D341Med (cell line): ENCODE measurements around the gene CD276.
"Not testable (repeated sequence)": the region's sequence is repeated elsewhere in the genome, so short reads cannot be mapped to it uniquely, and the experiment has no call there.

ENCODE experiments used
- DNase-seq: peaks from one replicate; pipeline ENCODE4 v3.0.0; 2012; ENCODE audit warnings: low spot score

Gene CD276

GRCh38 chr15:73683777-73684580, at the start of gene CD276:
TSS of gene CD276 (plus strand) at chr15:73684383. CDS start at chr15:73699640, 15,257 bp downstream.
- DNase-seq, result peak; percentile 83

DNA sequence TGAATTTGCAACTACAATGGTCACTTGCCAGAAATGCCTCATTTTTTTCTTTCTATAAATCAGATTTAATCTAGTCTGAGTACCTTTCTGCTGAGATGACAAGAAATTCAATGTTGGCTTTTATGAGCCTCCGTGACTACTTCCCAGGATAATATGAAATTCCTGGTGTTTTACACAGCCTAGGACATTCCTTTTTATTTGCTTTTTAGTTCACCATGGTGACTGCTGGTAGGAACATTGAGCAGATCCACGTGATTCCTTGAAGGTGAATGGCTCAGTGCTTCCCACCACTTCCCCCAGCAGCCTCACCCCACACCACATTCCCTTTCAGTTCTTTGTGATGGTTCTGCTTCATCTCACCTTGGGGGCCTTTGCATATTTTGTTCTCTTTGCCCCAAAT, 46.7 kb upstream of the CD276 start:
- DNase-seq, result no peak

DNA sequence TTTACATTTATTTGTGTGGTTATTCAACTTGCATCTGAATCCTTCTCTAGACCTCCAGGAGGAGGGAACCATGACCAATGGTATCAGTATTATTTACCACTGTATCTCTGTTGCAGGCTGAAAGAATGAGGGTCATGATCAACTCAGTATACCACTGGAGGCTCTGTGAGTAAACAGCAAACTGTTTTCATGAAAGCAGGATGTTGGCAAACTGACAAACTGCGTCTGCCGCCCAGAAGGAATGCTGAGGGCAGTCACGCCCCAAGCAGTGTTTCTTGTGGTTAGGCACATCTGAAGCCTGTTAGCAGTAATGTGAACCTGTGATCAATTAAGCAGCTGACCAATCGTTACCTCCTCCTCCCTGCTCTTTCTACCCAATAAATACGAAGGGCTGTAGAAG, 44.7 kb upstream of the CD276 start:
- not testable (repeated sequence) for DNase-seq

GRCh38 chr15:73647259-73648013, 36.7 kb upstream of the CD276 start:
- no peak for DNase-seq

GRCh38 chr15:73648014-73648295, 36.2 kb upstream of the CD276 start:
- no peak for DNase-seq

- no peak for DNase-seq
Measured at GRCh38 chr15:73650416-73651126, 33.6 kb upstream of the CD276 start.

DNA sequence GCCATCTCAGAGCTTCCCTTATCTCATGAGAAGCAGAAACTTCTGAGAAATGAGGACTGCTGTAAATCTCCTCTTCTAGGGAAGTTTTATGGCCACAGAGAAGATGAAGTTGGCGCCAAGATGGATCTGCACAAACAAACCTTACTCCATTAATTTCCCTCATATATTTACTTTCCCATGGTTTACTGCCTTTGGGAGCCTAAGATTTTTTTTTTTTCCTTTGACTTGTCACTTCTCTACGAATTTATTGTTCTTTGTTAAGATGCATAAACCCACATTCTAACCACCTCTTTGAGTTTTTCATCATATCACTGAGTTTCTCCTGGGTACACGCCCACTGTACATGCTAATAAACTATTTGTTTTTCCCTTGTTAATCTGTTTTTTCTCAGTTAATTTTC, 29.5 kb upstream of the CD276 start:
- DNase-seq, result no peak

DNA sequence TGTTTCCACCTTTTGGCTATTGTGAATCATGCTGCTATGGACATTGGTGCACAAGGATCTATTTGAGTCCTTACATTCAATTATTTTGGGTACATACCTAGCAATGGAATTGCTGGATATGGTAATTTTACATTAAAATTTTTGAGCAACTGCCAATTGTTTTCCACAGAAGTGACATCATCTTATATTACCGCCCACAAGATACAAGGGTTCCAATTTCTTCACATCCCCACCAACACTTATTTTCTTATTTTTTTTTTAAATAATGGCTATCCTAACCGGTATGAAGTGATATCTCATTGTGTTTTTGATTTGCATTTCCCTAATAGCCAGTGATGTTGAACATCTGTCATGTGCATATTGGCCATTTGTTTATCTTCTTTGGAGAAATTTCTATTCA, 28.5 kb upstream of the CD276 start:
- DNase-seq, result no peak

- DNase-seq, result no peak
Measured at GRCh38 chr15:73658645-73659044, 25.5 kb upstream of the CD276 start.

GRCh38 chr15:73660455-73660854, 23.7 kb upstream of the CD276 start:
- no peak for DNase-seq

DNA sequence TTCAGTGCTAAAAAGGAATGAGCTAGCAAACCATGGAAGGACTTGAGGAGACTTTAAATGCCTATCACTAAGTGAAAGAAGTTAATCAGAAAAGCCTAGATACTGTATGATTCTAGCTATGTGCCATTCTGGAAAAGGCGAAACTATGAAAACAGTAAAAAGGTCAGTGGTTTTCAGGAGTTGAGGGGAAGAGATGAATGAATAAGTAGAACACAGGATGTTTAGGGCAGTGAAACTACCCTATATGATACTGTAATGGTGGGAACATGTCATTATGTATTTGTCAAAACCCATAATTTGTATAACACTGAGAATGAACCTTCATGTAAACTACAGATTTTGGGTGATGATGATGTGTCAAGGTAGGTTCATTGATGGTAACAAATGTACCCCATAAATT, 9.6 kb upstream of the CD276 start:
- DNase-seq, result no peak

- DNase-seq, result peak; percentile 63
Measured at GRCh38 chr15:73677146-73677607, 7.0 kb upstream of the CD276 start.

- no peak for DNase-seq
Measured at GRCh38 chr15:73677733-73678132, 6.5 kb upstream of the CD276 start.

- no peak for DNase-seq
Measured at GRCh38 chr15:73678498-73678897, 5.7 kb upstream of the CD276 start.

DNA sequence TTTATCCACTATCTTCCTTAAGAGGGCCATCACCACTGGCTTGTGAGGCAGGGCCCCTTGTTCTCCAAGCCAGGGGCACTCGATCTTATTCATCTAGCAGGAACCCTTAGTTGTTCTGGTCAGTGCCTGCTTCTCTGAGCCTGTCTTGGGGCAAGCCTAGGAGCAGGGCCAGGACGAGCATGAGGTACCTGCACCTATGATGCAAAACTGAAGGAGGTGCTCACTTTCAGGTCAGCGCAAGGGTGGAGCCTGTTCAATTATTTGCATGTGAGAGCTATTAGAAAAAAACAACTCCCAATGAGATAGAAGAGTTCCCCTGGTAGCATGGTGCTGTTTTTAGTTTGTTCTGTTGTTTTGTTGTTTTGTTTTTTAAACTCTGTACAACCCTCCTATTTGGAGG, 5.0 kb upstream of the CD276 start:
- no peak for DNase-seq

GRCh38 chr15:73679964-73680363, 4.2 kb upstream of the CD276 start:
- DNase-seq, result no peak

DNA sequence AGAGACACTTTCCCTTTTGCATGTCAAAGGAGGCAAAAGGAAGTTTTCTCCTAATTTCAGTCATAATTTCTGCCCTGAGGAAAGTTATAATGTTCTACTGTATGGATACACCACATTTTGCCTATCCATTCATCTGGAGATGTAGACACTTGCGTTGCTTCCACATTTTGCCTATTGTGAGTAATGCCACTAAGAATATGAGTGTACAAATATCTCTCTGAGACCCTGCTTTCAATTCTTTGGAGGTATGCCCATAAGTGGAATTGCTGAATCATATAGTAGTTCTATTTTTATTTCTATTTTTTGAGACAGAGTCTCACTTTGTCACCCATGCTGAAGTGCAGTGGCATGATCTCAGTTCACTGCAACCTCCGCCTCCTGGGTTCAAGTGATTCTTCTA, 3.6 kb upstream of the CD276 start:
- DNase-seq, result no peak

GRCh38 chr15:73681063-73681462, 3.1 kb upstream of the CD276 start:
- no peak for DNase-seq

DNA sequence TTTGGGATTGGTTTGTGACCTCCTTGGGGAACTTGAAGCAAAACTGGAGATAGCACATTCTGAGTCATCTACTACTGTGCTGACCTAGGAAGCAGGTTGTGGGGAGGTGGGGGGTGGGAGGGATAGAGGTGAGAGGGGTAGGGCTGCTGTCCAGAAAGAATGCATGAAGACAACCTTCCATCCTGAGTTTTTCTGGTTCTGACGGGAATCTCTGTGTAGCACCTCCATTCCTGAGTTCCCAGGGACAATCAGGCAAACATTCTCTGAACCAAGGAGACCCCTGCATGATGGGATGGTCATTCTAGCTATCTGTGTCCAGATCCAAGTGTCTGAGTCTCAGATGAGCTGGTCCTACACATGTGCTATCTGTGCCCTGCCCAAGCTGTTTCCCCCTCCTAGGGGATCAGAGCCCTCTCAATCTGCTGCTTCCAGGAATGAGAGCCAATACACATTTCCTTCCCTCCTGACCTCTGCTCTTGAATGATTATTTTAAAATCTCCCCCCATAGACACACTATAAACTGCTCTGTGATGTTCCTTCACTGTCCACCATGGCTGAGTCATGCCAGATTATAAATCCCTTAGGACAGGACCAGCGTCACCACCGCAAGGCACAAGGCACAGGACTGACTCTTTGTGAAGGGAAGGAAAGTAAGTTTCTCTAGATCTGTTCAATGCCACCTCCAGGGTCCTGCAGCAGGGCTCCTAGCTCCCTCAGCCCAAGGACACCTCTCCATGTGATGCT, 2.2 kb upstream of the CD276 start:
- no peak for DNase-seq

DNA sequence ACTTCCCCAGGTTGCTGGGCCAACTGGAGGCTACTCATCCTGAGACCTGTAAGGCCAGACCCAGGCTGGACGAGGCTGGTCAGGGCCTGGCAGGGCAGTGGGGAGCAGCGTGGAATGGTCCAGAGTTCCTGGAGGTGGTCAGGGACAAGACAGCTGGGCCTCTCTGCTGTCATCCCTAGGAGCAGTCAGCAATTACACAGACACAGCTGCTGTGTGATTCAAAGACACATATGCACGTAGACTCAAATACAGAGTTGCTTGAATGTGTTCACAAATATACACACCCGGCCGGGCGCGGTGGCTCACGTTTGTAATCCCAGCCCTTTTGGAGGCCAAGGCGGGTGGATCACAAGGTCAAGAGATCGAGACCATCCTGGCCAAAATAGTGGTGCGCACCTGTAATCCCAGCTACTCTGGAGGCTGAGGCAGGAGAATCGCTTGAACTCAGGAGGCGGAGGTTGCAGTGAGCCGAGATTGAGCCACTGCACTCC, 1.5 kb upstream of the CD276 start:
- DNase-seq, result no peak

DNA sequence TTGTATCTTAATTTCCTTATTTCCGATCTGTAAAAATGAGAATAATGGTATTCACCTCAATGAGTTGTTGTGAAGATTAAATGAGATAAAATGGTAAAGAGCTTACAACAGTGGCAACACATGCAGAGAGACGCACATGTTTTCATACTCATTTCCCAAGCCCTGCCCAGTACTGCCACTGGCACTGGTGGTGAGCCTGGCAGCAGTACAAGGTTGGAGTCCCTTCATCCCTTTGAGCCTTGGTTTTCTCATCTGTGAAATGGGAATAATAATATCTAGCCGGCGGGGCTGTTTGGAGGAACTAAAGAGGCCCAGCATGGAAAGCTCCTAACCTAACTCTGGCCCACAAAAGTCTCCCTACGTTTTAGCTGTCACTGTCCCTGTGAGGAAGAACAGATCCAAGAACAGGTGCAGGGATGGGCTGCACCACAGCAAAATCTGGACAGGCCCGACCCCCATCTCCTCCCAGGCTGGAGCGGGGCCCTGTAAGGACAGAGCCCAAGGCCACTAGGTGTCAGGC, 866 bp upstream of the CD276 start:
- no peak for DNase-seq
